ENCODE measurements around the gene MS4A5. TPM values are rescaled to one million over a fixed set of nuclear protein-coding genes. Genes with fewer than 3 reads are reported as not detected.

The MS4A5 gene
- total RNA-seq, 6 donors from 2014 or later = not detected

- Histone ChIP-seq H3K36me3 (no peaks in the 10 kb centered on the region), H3K9me3 (no peaks in the 10 kb centered on the region), H3K4me3 (no peak overlapping the region), H3K4me1 (no peaks in the 10 kb centered on the region), H3K27ac (no peak overlapping the region), H3K27me3 (no peaks in the 10 kb centered on the region)
- DNase-seq (no peak), ATAC-seq (ENCODE audit: low FRiP score in 2 of 2) (no peak)
- TF ChIP-seq POLR2AphosphoS5 (IDR thresholded peaks at IDR 0.05) (no peak), EP300 (IDR thresholded peaks at IDR 0.05) (no peak), CTCF (IDR thresholded peaks at IDR 0.05) (no peak), POLR2A (IDR thresholded peaks at IDR 0.05) (no peak)
- WGBS, 2 donors = 54 to 71% methylated on average over 2 of the region's 2 CpGs
Observed at GRCh38 chr11:60469723-60470122, 40.4 kb downstream of the MS4A5 start.

DNA sequence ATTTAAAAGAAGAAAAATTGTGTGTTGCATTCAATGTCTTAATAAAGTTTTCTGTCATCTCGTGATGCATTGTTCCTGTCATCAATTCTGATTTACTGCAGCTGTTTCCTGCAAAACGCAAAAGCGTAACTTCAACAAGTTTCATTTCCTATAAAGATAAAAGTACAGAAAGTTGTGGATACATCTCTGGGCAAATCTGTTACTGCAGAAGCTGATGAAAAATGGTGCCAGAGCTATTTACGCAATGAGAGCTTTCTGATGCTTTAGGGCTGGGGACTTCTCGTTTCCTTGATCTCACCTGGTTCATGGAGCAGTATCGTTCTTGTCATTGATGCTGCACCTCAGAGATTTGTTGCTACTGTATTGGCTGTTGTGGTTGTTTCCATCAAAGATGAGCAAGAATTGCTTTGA lies 47.7 kb downstream of the MS4A5 start:
- no peaks in the 10 kb centered on the region for H3K27me3 ChIP-seq
- ATAC-seq (ENCODE audit: low FRiP score in 2 of 2) (no peak), DNase-seq (no peak)
- H3K36me3 ChIP-seq = no peaks in the 10 kb centered on the region
- no peak overlapping the region for H3K4me3 ChIP-seq
- no peaks in the 10 kb centered on the region for H3K9me3 ChIP-seq
- H3K4me1 ChIP-seq = no peaks in the 10 kb centered on the region
- whole genome bisulfite sequencing, 2 donors = 45 to 52% methylated on average over 6 of the region's 6 CpGs
- H3K27ac ChIP-seq = no peak overlapping the region
- TF ChIP-seq POLR2A (IDR thresholded peaks at IDR 0.05) = no peak
- TF ChIP-seq CTCF (IDR thresholded peaks at IDR 0.05) = no peak
- TF ChIP-seq POLR2AphosphoS5 (IDR thresholded peaks at IDR 0.05) = no peak
- TF ChIP-seq EP300 (IDR thresholded peaks at IDR 0.05) = no peak

- Histone ChIP-seq H3K9me3 (no peaks in the 10 kb centered on the region), H3K36me3 (no peaks in the 10 kb centered on the region), H3K4me3 (no peak overlapping the region), H3K27ac (no peak overlapping the region), H3K4me1 (no peaks in the 10 kb centered on the region), H3K27me3 (no peaks in the 10 kb centered on the region)
- TF ChIP-seq POLR2A (IDR thresholded peaks at IDR 0.05) = no peak
- no peak for TF ChIP-seq POLR2AphosphoS5 (IDR thresholded peaks at IDR 0.05)
- TF ChIP-seq CTCF (IDR thresholded peaks at IDR 0.05) = no peak
- no peak for TF ChIP-seq EP300 (IDR thresholded peaks at IDR 0.05)
- ATAC-seq (ENCODE audit: low FRiP score in 2 of 2) = peak in 1 of 2 donors; percentile 77
- peak in 1 of 2 donors; percentile 24 for DNase-seq
- 31 to 38% methylated on average over 2 of the region's 2 CpGs for whole genome bisulfite sequencing, 2 donors
Observed at GRCh38 chr11:60482361-60482760, 53.0 kb downstream of the MS4A5 start.

DNA sequence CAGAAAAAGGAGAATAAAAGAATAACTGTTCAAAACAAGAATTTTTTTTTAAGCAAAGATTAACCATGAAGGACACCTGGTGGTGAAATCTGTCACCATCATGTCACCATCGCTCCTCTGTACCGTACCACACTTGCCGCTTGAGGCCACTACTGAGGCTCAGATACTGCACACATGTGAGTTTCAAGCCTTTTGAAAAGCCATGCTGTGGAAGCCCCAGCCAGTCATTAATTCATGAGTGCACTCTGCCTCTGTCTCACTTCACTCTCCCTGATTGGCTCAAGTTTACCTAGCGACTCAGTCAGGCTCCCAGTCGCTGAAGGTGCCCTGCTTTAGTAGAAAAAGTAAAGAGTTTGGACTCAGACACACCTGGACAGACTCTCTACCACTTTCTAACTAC lies 56.6 kb downstream of the MS4A5 start:
- no peak overlapping the region for H3K27ac ChIP-seq
- H3K9me3 ChIP-seq = no peaks in the 10 kb centered on the region
- H3K4me1 ChIP-seq = no peaks in the 10 kb centered on the region
- no peaks in the 10 kb centered on the region for H3K36me3 ChIP-seq
- WGBS, 2 donors = 67 to 84% methylated on average over 5 of the region's 5 CpGs
- H3K27me3 ChIP-seq = no peaks in the 10 kb centered on the region
- ATAC-seq (ENCODE audit: low FRiP score in 2 of 2) = peak in 1 of 2 donors; percentile 57
- H3K4me3 ChIP-seq = no peak overlapping the region
- DNase-seq = peak in 1 of 2 donors; percentile 22
- TF ChIP-seq EP300 (IDR thresholded peaks at IDR 0.05) (no peak), CTCF (IDR thresholded peaks at IDR 0.05) (peak in 4 of 6 experiments; percentile 14 to 39 (median 21)), POLR2AphosphoS5 (IDR thresholded peaks at IDR 0.05) (no peak), POLR2A (IDR thresholded peaks at IDR 0.05) (no peak)

- no peak for TF ChIP-seq CTCF (IDR thresholded peaks at IDR 0.05)
- TF ChIP-seq POLR2A (IDR thresholded peaks at IDR 0.05) = no peak
- no peak for TF ChIP-seq EP300 (IDR thresholded peaks at IDR 0.05)
- no peak for TF ChIP-seq POLR2AphosphoS5 (IDR thresholded peaks at IDR 0.05)
- DNase-seq = no peak
- no peak within 1 kb of the TSS for H3K27ac ChIP-seq
- WGBS, 2 donors = 71 to 75% methylated on average over 4 of the region's 4 CpGs
- ATAC-seq (ENCODE audit: low FRiP score in 2 of 2) = no peak
- no peaks in the 10 kb centered on the region for H3K27me3 ChIP-seq
- H3K4me1 ChIP-seq = no peaks in the 10 kb centered on the region
- H3K36me3 ChIP-seq = no peaks in the 10 kb centered on the region
- no peaks in the 10 kb centered on the region for H3K9me3 ChIP-seq
- no peak within 1 kb of the TSS for H3K4me3 ChIP-seq
Observed at GRCh38 chr11:60492488-60493009, 63.2 kb downstream of the MS4A5 start, which contains the start of gene MS4A12. Gene MS4A12, plus strand, starts transcription at chr11:60492778. Its CDS starts 4,541 bp downstream, at chr11:60497319.
